Subcutaneous abdominal adipose tissue (tissue), 5 donors: ENCODE data around the gene C2CD2.

Experiments used
- H3K27ac ChIP-seq: one replicate; pipeline ENCODE4 v1.7.0; 2013; ENCODE audit warnings: low read depth, mild to moderate bottlenecking, inconsistent platforms, low read length, moderate library complexity
- H3K27me3 ChIP-seq, 5 donors: one replicate each; pipeline ENCODE4 v1.7.0; 2013; ENCODE audit warnings: low read length in 5 of 5, inconsistent platforms in 1 of 5; ENCODE audit not compliant: control insufficient read depth in 5 of 5, insufficient read depth in 4 of 5
- H3K36me3 ChIP-seq, 5 donors: one replicate each; pipeline ENCODE4 v1.7.0; 2013; ENCODE audit warnings: low read length in 5 of 5; ENCODE audit not compliant: control insufficient read depth in 5 of 5, insufficient read depth in 5 of 5
- H3K4me1 ChIP-seq, 5 donors: one replicate each; pipeline ENCODE4 v1.7.0; 2013; ENCODE audit warnings: low read length in 5 of 5, mild to moderate bottlenecking in 3 of 5, moderate library complexity in 1 of 5; ENCODE audit not compliant: control insufficient read depth in 5 of 5, insufficient read depth in 5 of 5
- H3K4me3 ChIP-seq, 5 donors: one replicate each; pipeline ENCODE4 v1.7.0; 2013; ENCODE audit warnings: low read length in 5 of 5, low read depth in 1 of 5
- H3K9ac ChIP-seq, 5 donors: one replicate each; pipeline ENCODE4 v1.7.0; 2013; ENCODE audit warnings: low read length in 5 of 5, mild to moderate bottlenecking in 4 of 5, moderate library complexity in 3 of 5
- H3K9me3 ChIP-seq, 5 donors: one replicate each; pipeline ENCODE4 v1.7.0; 2013; ENCODE audit warnings: low read length in 5 of 5; ENCODE audit not compliant: control insufficient read depth in 5 of 5
- donor health status: healthy.
- donor health status: healthy.
- donor health status: healthy.
- donor health status: healthy.
- donor health status: healthy.

Gene C2CD2

DNA sequence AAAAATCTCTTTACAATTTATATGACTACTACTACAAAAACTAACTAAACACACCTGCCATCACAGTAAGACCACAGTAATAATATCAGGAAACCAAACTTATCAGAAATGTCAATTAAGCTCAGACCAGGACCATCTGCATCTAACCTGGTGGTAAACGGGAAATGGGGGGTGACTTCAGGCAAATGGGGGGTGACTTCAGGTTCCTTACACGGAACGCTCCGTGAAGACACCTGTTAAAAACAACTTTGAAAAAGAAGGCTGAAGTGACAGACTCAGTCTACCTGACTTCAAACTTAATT lies 90.4 kb downstream of the C2CD2 start:
- H3K27me3 ChIP-seq, result no peaks in the 10 kb centered on the region
- H3K36me3 ChIP-seq, result peaks cover 0 to 16% (median 11%) of the 10 kb centered on the region in 5 donors
- no peak overlapping the region for H3K9ac ChIP-seq
- no peak overlapping the region for H3K27ac ChIP-seq
- H3K4me3 ChIP-seq, result no peak overlapping the region
- no peaks in the 10 kb centered on the region for H3K9me3 ChIP-seq
- H3K4me1 ChIP-seq, result peaks cover 0 to 6% (median 4%) of the 10 kb centered on the region in 5 donors

- Histone ChIP-seq H3K27ac (no peak overlapping the region), H3K27me3 (no peaks in the 10 kb centered on the region), H3K36me3 (peaks cover 0 to 24% (median 18%) of the 10 kb centered on the region in 5 donors), H3K4me1 (peaks cover 0 to 4% (median 3%) of the 10 kb centered on the region in 5 donors), H3K4me3 (no peak overlapping the region), H3K9me3 (no peaks in the 10 kb centered on the region), H3K9ac (no peak overlapping the region)
These were observed 91.8 kb downstream of the C2CD2 start for GRCh38 chr21:41861987-41862386.

DNA sequence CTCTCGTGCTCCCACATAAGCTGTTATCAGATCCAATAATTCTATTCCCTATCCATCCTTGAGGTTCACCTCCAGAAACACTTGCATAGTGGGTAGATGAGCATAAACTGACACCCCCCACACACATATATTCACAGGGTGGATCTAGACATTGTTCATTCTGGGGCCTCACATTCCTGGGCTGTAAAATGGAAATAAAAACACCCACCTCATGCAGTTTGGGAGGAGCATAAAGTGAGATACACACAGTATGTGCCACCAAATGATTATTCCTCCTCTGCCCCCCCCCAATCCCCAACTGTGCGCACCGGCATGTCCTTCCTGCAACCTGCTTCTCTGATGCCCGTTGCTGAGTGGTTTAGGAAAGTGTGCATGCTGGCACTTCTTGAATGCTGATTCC lies 92.6 kb downstream of the C2CD2 start:
- H3K4me3 ChIP-seq, result no peak overlapping the region
- H3K27me3 ChIP-seq, result no peaks in the 10 kb centered on the region
- H3K27ac ChIP-seq, result no peak overlapping the region
- peaks cover 0 to 32% (median 24%) of the 10 kb centered on the region in 5 donors for H3K36me3 ChIP-seq
- no peaks in the 10 kb centered on the region for H3K9me3 ChIP-seq
- H3K9ac ChIP-seq, result no peak overlapping the region
- peaks cover 0 to 4% (median 3%) of the 10 kb centered on the region in 5 donors for H3K4me1 ChIP-seq

- H3K4me1 ChIP-seq, result peaks cover 0 to 4% (median 3%) of the 10 kb centered on the region in 5 donors
- no peak overlapping the region for H3K4me3 ChIP-seq
- H3K27ac ChIP-seq, result no peak overlapping the region
- H3K27me3 ChIP-seq, result no peaks in the 10 kb centered on the region
- H3K9me3 ChIP-seq, result no peaks in the 10 kb centered on the region
- H3K9ac ChIP-seq, result no peak overlapping the region
- H3K36me3 ChIP-seq, result peaks cover 0 to 44% (median 33%) of the 10 kb centered on the region in 5 donors
These were observed 94.4 kb downstream of the C2CD2 start for GRCh38 chr21:41859297-41859980.

GRCh38 chr21:41858466-41859296 lies 95.1 kb downstream of the C2CD2 start:
- H3K9ac ChIP-seq, result no peak overlapping the region
- H3K36me3 ChIP-seq, result peaks cover 0 to 52% (median 40%) of the 10 kb centered on the region in 5 donors
- H3K9me3 ChIP-seq, result no peaks in the 10 kb centered on the region
- H3K27me3 ChIP-seq, result no peaks in the 10 kb centered on the region
- H3K4me1 ChIP-seq, result peaks cover 0 to 4% (median 3%) of the 10 kb centered on the region in 5 donors
- H3K4me3 ChIP-seq, result no peak overlapping the region
- no peak overlapping the region for H3K27ac ChIP-seq

- Histone ChIP-seq H3K36me3 (peaks cover 0 to 58% (median 43%) of the 10 kb centered on the region in 5 donors), H3K27me3 (no peaks in the 10 kb centered on the region), H3K9ac (no peak overlapping the region), H3K27ac (no peak overlapping the region), H3K9me3 (no peaks in the 10 kb centered on the region), H3K4me1 (peaks cover 0 to 4% (median 0%) of the 10 kb centered on the region in 5 donors), H3K4me3 (no peak overlapping the region)
These were observed 96.0 kb downstream of the C2CD2 start for GRCh38 chr21:41857771-41858300.

DNA sequence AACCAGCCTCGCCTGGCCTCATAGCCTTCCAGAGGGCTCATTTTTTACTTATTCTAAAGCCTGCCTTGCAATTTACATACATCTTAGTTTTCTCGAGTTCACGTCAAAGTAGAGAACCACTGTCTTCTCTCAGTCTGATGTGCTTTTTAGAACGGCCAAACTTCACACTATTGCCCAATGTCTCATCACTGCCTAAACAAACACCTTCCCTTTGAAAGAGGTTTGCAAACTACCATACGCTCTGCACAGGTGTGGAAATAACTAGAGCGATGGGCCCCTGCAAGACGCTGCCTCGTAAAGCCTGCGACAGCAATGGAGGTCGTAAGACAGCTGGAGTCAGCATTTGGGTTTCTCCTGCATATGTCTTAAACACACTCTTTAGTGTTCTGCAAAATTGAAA lies 97.2 kb downstream of the C2CD2 start:
- no peaks in the 10 kb centered on the region for H3K27me3 ChIP-seq
- no peak overlapping the region for H3K27ac ChIP-seq
- peaks cover 0 to 68% (median 52%) of the 10 kb centered on the region in 5 donors for H3K36me3 ChIP-seq
- H3K9ac ChIP-seq, result no peak overlapping the region
- no peaks in the 10 kb centered on the region for H3K4me1 ChIP-seq
- H3K4me3 ChIP-seq, result no peak overlapping the region
- no peaks in the 10 kb centered on the region for H3K9me3 ChIP-seq

- no peaks in the 10 kb centered on the region for H3K9me3 ChIP-seq
- peaks cover 0 to 71% (median 53%) of the 10 kb centered on the region in 5 donors for H3K36me3 ChIP-seq
- H3K4me3 ChIP-seq, result no peak overlapping the region
- H3K27ac ChIP-seq, result no peak overlapping the region
- no peaks in the 10 kb centered on the region for H3K27me3 ChIP-seq
- H3K9ac ChIP-seq, result no peak overlapping the region
- H3K4me1 ChIP-seq, result no peaks in the 10 kb centered on the region
These were observed 99.3 kb downstream of the C2CD2 start for GRCh38 chr21:41854426-41854995.

DNA sequence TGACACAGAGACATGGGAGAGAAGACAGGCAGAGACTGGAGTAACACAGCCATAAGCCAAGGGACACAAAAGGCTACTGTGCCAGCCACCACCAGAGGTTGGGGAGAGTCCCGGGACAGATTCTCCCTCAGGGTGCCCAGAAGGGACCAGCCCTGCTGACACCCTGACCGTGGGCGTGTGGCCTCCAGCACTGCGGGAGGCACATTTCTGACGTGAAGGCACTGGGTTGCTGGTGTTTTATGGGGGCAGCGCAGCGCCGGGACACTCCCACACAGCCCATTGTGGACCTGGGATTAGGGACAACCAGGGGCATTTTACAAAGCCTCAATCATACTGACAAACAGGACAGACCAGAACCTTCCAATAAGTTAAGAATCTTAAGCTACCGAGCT lies 100.9 kb downstream of the C2CD2 start:
- H3K27ac ChIP-seq, result no peak overlapping the region
- H3K27me3 ChIP-seq, result no peaks in the 10 kb centered on the region
- H3K9me3 ChIP-seq, result no peaks in the 10 kb centered on the region
- H3K4me3 ChIP-seq, result no peak overlapping the region
- H3K9ac ChIP-seq, result no peak overlapping the region
- peaks cover 0 to 58% (median 45%) of the 10 kb centered on the region in 5 donors for H3K36me3 ChIP-seq
- H3K4me1 ChIP-seq, result no peaks in the 10 kb centered on the region
